HG02981 (cell line): ENCODE measurements around the gene GZMB.
"Not testable (repeated sequence)": the region's sequence is repeated elsewhere in the genome, so short reads cannot be mapped to it uniquely, and the experiment has no call there.

ENCODE experiments used
- ATAC-seq: cut with Tn5 transposase; IDR thresholded peaks from one replicate; pipeline ENCODE4 v1.9.1; 2021; ENCODE audit warnings: mild to moderate bottlenecking, moderate library complexity; ENCODE audit not compliant: unreplicated experiment

GZMB gene

GRCh38 chr14:24634158-24634557 is at the start of gene GZMB:
Gene GZMB (minus strand): TSS chr14:24634190. CDS start chr14:24634160, 30 bp downstream.
- no peak for ATAC-seq

- no peak for ATAC-seq
Observed at GRCh38 chr14:24681056-24681455, 47.1 kb upstream of the GZMB start.

- no peak for ATAC-seq
Observed at GRCh38 chr14:24680516-24680915, 46.5 kb upstream of the GZMB start.

- ATAC-seq = no peak
Observed at GRCh38 chr14:24679248-24679961, 45.4 kb upstream of the GZMB start.

GRCh38 chr14:24678801-24679247 is 44.8 kb upstream of the GZMB start:
- peak; percentile 62 for ATAC-seq

- ATAC-seq = no peak
Observed at GRCh38 chr14:24677956-24678355, 44.0 kb upstream of the GZMB start.

GRCh38 chr14:24674204-24674970 is 40.4 kb upstream of the GZMB start:
- peak; percentile 49 for ATAC-seq

- peak; percentile 62 for ATAC-seq
Observed at GRCh38 chr14:24673534-24674203, 39.7 kb upstream of the GZMB start.

- peak; percentile 56 for ATAC-seq
Observed at GRCh38 chr14:24673059-24673458, 39.1 kb upstream of the GZMB start.

- ATAC-seq = no peak
Observed at GRCh38 chr14:24670594-24670993, 36.6 kb upstream of the GZMB start.

GRCh38 chr14:24669651-24670050 is 35.7 kb upstream of the GZMB start:
- no peak for ATAC-seq

GRCh38 chr14:24665440-24665991 is 31.5 kb upstream of the GZMB start:
- ATAC-seq = peak; percentile 80

GRCh38 chr14:24664366-24664765 is 30.4 kb upstream of the GZMB start:
- ATAC-seq = no peak

GRCh38 chr14:24662753-24663152 is 28.8 kb upstream of the GZMB start:
- no peak for ATAC-seq

GRCh38 chr14:24659916-24660570 is 26.1 kb upstream of the GZMB start:
- no peak for ATAC-seq

GRCh38 chr14:24648361-24648760 is 14.4 kb upstream of the GZMB start:
- not testable (repeated sequence) for ATAC-seq

- ATAC-seq = no peak
Observed at GRCh38 chr14:24639905-24640304, 5.9 kb upstream of the GZMB start.

- ATAC-seq = no peak
Observed at GRCh38 chr14:24639270-24639669, 5.3 kb upstream of the GZMB start.

GRCh38 chr14:24633353-24633752 is 637 bp downstream of the GZMB start:
- no peak for ATAC-seq

- ATAC-seq = no peak
Observed at GRCh38 chr14:24632761-24633160, 1.2 kb downstream of the GZMB start.

- ATAC-seq = no peak
Observed at GRCh38 chr14:24632336-24632735, 1.7 kb downstream of the GZMB start.
